ENCODE data around the gene OCRL.
"Not testable (repeated sequence)": the region's sequence is repeated elsewhere in the genome, so short reads cannot be mapped to it uniquely, and the experiment has no call there.

OCRL gene

GRCh38 chrX:129534816-129535578 lies 5.1 kb upstream of the OCRL start:
- DNase-seq (ENCODE audit: low read depth in 2 of 2) = no peak

- DNase-seq (ENCODE audit: low read depth in 2 of 2) = no peak
Observed at GRCh38 chrX:129540722-129541184, 694 bp downstream of the OCRL start.

- no peak for DNase-seq (ENCODE audit: low read depth in 2 of 2)
Observed at GRCh38 chrX:129544780-129545179, 4.7 kb downstream of the OCRL start.

- no peak for DNase-seq (ENCODE audit: low read depth in 2 of 2)
Observed at GRCh38 chrX:129545408-129545807, 5.3 kb downstream of the OCRL start.

GRCh38 chrX:129549124-129549523 lies 9.1 kb downstream of the OCRL start:
- DNase-seq (ENCODE audit: low read depth in 2 of 2) = no peak

DNA sequence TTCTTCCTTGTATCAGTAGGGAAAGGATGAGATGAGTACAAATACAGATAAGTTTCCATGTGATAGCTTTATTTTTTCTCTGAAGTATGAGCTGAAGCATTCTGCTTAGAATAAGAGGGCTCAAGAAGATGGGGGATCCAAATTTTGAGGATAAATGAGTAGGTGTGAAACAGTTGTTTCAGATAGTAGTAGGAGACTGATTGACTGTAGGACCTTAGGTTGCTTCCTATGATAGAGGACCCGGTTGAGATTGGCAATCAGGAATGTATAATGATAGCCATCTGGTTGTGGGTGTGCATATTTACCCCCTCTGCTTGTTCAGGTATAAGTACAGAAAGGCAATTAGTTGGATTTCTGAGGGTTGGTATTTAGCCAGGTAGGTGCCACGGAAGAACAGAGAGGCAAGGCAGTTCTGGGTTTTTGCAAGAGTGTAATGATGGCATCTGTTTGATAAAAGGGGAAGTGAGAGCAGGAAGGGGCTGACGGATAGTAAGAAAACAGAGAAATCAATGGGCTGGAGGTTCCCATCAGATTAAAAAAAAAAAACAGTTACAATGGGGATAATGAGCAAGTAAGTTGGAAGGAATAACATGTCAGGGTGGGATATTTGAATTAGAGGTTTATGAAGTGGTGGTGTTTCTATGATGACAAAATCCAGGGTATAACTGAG lies 13.7 kb downstream of the OCRL start:
- no peak for DNase-seq (ENCODE audit: low read depth in 2 of 2)

DNA sequence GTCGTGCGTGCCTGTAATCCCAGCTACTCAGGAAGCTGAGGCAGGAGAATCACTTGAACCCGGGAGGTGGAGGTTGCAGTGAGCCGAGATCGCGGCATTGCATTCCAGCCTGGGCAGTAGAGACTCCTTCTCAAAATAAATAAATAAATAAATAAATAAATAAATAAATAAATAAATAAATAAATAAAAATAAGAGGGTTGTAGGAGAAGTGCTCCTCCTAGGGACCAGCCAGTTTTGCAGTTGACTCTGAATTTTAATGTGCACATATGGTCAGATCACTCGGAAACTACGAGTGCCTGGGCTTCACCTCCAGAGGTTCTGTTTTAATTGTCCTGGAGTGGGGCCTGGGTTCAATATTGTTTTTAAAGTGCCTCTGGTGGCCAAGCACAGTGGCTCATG lies 14.8 kb downstream of the OCRL start:
- not testable (repeated sequence) for DNase-seq (ENCODE audit: low read depth in 2 of 2)

GRCh38 chrX:129556806-129557315 lies 16.8 kb downstream of the OCRL start:
- no peak for DNase-seq (ENCODE audit: low read depth in 2 of 2)

DNA sequence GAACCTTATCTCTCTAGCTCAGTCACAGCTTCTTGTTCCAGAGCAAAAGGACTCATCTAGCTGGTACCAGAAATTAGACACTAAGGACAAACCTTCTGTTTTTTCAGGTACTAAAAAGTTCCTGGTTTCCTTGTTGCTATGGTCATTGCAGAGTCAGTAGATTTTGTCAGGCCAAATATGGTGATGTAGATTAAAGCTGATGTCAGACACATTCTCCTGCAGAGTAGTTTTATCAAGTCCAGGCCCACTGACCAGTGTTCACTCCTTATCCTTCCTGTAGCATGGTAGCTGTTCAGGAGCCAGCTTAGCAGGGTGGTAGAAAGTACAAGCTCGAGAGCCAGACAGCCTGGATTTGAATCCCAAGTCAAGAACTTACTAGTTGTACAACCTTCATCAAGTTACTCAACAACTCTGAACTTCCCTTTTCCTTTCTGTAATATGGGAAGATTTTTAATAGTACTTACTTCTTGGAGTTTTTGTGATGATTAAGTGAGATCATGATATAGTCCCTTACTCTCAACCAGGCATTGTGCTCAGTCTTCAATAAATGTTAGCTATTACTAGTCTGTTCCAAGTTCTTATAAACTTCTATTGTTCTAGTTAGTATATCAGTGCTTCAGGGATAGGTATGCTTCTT lies 17.9 kb downstream of the OCRL start:
- no peak for DNase-seq (ENCODE audit: low read depth in 2 of 2)

GRCh38 chrX:129559783-129560182 lies 19.7 kb downstream of the OCRL start:
- DNase-seq (ENCODE audit: low read depth in 2 of 2) = no peak

DNA sequence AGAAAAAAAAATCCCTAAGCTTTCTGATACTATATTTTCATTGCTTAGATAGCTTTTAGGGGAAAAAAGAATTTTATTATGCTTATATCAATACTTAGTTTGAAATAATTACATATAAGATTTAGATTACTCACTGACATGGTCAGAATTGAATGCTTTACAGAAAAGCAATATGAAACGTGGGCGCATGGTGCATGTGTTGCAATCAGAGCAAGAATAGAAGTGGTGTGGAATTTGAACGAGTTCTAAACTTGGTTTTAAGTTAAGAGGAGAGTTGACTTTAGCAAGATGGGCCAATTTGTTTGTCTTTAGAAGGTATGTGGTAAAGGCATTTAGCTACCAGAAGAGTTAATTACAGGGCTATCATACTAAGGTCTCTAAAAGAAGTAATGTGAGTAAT lies 21.4 kb downstream of the OCRL start:
- DNase-seq (ENCODE audit: low read depth in 2 of 2) = no peak

DNA sequence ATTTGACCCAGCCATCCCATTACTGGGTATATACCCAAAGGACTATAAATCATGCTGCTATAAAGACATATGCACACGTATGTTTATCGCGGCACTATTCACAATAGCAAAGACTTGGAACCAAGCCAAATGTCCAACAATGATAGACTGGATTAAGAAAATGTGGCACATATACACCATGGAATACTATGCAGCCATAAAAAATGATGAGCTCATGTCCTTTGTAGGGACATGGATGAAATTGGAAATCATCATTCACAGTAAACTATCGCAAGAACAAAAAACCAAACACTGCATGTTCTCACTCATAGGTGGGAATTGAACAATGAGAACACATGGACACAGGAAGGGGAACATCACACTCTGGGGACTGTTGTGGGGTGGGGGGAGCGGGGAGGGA lies 24.3 kb downstream of the OCRL start:
- not testable (repeated sequence) for DNase-seq (ENCODE audit: low read depth in 2 of 2)

- no peak for DNase-seq (ENCODE audit: low read depth in 2 of 2)
Observed at GRCh38 chrX:129565046-129565650, 25.1 kb downstream of the OCRL start.

- no peak for DNase-seq (ENCODE audit: low read depth in 2 of 2)
Observed at GRCh38 chrX:129566073-129566472, 26.0 kb downstream of the OCRL start.

- no peak for DNase-seq (ENCODE audit: low read depth in 2 of 2)
Observed at GRCh38 chrX:129568349-129568748, 28.3 kb downstream of the OCRL start.

DNA sequence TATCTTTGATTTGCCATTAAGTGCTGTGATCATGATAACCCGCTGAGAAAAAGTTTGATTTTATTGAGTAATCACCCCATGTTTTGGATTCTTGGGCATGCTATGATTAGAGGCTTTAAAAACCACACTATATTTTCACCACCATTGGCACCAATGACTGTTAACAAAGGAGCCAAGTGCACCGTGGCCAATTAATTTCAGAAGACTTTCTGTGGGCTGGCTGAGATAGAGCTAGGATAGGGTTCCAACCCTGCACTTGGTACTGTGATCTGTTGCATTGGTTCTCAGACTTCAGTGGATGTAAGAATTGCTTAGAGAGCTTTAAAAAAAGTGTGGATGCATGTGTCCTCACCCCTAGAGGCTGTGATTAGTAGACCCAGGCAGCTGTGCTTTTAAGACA lies 32.4 kb downstream of the OCRL start:
- no peak for DNase-seq (ENCODE audit: low read depth in 2 of 2)

GRCh38 chrX:129573652-129574051 lies 33.6 kb downstream of the OCRL start:
- DNase-seq (ENCODE audit: low read depth in 2 of 2) = not testable (repeated sequence)

DNA sequence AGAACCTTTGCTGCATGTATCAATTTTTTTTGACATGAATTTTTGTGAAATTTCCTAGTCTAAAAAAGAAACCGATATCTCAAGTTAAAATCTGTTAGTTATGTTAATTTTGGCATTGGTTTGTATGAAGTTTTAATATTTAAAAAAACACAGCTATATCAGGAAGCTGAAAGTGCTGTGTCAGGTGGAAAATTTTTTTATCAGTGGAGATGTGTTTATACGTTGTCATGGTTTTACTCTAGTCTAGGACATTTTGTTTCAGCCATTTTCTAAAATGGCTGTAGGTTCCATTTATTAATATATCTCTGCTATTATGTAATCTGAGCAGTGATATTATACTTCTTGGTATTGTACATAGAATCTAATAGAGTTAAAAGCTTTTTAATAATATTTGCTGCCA lies 34.2 kb downstream of the OCRL start:
- no peak for DNase-seq (ENCODE audit: low read depth in 2 of 2)

DNA sequence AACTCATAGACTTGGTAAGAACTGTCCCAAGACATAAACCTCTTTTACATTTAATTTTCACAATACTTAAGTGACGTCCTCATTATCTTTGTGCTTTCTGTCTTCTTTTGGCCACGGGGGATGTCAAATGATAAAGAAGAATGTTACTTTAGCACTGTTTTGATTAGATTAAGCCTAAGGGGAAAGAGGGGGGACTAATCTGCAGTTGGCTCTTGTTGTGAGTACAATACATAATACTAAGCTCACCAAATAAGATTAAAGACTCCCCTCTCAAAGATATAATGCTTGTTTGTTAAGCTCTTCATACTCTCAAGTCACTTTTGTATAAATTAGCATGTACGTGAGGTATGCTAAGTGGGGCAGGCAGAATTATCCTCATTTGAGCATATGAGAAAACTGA lies 36.5 kb downstream of the OCRL start:
- DNase-seq (ENCODE audit: low read depth in 2 of 2) = no peak

GRCh38 chrX:129577473-129577872 lies 37.4 kb downstream of the OCRL start:
- DNase-seq (ENCODE audit: low read depth in 2 of 2) = no peak

DNA sequence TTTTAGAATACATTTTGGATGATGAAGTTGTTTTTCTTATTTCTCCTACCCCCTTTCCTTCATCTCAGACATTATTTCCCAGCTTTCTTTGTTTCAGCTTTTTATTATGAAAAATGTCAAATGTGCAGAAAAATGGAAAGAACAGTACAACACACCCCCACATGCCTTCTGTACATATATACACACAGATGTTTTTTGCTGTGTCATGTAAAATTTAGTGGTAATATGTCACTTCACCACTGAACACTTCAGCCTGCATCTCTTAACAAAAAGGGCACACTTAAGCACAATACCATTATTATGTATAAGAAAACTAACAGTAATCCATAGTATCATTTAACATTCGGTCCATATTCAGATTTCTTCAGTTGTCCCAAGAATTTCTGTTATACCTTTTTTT lies 37.8 kb downstream of the OCRL start:
- DNase-seq (ENCODE audit: low read depth in 2 of 2) = no peak

DNA sequence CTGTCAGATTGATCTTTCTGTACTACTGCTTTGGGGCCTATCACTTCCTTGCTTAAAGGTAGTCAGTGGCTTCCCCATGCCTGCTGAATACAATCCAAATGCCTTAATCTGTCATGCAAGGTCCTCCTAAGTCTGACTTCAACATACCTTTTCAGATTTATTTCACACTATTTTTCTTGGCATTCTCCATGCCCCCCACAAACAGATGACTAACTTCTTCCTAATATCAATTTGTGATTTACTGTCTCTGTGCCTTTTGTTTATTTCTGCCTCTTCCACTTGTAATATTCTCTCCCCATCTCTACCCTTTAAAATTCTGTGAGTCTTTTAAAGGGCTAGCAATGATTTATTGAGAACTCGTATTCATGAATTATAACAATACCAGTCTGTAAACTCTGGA lies 41.8 kb downstream of the OCRL start:
- DNase-seq (ENCODE audit: low read depth in 2 of 2) = no peak
